22Rv1 (cell line): ENCODE results near the gene SPTBN1.

Experiments
- CTCF ChIP-seq: fragments of 450-650 bp; IDR thresholded peaks from 2 replicates; pipeline ENCODE4 v1.5.1; 2017; ENCODE audit warnings: mild to moderate bottlenecking
- ZFX ChIP-seq: fragments of 450-650 bp; IDR thresholded peaks from 2 replicates; pipeline ENCODE4 v1.6.1; 2017; ENCODE audit warnings: antibody characterized with exemption, borderline replicate concordance

DNA sequence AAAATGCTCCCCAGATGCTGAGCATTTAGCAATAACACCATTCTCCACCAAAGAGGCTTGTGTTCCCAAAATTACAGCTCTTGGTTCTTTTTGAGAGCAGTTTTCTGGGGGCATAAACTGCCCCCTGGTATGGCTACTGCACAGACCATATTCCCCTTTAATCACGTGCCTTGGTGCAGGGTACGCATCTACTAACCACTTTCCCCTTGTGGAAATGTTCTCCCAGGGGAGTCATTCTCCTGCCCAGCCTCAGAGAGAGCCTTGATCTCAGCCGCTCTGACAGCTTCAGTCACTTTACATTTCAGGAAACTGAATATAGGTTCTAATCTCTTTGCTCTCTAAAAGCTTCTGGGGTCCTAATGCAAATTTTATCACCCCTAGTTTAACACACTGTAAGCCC is 222.6 kb downstream of the SPTBN1 start:
- TF ChIP-seq CTCF (no peak), ZFX (no peak)
